ENCODE results near the gene NPAS3.

- TF ChIP-seq, protein P1, sequence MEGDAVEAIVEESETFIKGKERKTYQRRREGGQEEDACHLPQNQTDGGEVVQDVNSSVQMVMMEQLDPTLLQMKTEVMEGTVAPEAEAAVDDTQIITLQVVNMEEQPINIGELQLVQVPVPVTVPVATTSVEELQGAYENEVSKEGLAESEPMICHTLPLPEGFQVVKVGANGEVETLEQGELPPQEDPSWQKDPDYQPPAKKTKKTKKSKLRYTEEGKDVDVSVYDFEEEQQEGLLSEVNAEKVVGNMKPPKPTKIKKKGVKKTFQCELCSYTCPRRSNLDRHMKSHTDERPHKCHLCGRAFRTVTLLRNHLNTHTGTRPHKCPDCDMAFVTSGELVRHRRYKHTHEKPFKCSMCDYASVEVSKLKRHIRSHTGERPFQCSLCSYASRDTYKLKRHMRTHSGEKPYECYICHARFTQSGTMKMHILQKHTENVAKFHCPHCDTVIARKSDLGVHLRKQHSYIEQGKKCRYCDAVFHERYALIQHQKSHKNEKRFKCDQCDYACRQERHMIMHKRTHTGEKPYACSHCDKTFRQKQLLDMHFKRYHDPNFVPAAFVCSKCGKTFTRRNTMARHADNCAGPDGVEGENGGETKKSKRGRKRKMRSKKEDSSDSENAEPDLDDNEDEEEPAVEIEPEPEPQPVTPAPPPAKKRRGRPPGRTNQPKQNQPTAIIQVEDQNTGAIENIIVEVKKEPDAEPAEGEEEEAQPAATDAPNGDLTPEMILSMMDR (IDR thresholded peaks at IDR 0.05; ENCODE audit: borderline replicate concordance, extremely low read depth, low read length, poor library complexity, severe bottlenecking), result no peak
- no peak for TF ChIP-seq EZH2 (IDR thresholded peaks at IDR 0.05; ENCODE audit: borderline replicate concordance, low read depth, low read length, severe bottlenecking)
These were observed 809.1 kb downstream of the NPAS3 start for GRCh38 chr14:33747749-33748148.

Measured in DND-41 (cell line).